H9 (cell line): Measurements from ENCODE around the gene SFMBT2. TPM values are rescaled to one million over a fixed set of nuclear protein-coding genes. Genes with fewer than 3 reads are reported as not detected.

Experiments
- DNase-seq: peaks from one replicate; pipeline ENCODE4 v3.0.0-alpha.2; 2017
- H2AFZ ChIP-seq: one replicate; pipeline ENCODE4 v1.6.1; 2013; ENCODE audit warnings: mild to moderate bottlenecking, low read length, control low read depth, moderate library complexity
- H2AK5ac ChIP-seq: 2 replicates; pipeline ENCODE4 v1.6.1; 2013; ENCODE audit warnings: low read length, control low read depth, mixed read lengths; ENCODE audit not compliant: insufficient read length
- H2BK120ac ChIP-seq: one replicate; pipeline ENCODE4 v1.6.1; 2013; ENCODE audit warnings: low read depth, mild to moderate bottlenecking, low read length, control low read depth, inconsistent platforms; ENCODE audit not compliant: poor library complexity, severe bottlenecking
- H2BK12ac ChIP-seq: 2 replicates; pipeline ENCODE4 v1.6.1; 2013; ENCODE audit warnings: low read length, control low read depth, mixed read lengths, low read depth; ENCODE audit not compliant: insufficient read length
- H2BK15ac ChIP-seq: 2 replicates; pipeline ENCODE4 v1.6.1; 2013; ENCODE audit warnings: low read depth, low read length, control low read depth
- H2BK20ac ChIP-seq: one replicate; pipeline ENCODE4 v1.6.1; 2013; ENCODE audit warnings: low read depth, mild to moderate bottlenecking, low read length, control low read depth, inconsistent platforms; ENCODE audit not compliant: poor library complexity, severe bottlenecking
- H2BK5ac ChIP-seq: 2 replicates; pipeline ENCODE4 v1.6.1; 2013; ENCODE audit warnings: low read length, control low read depth, mixed read lengths; ENCODE audit not compliant: insufficient read length
- H3K14ac ChIP-seq: 2 replicates; pipeline ENCODE4 v1.6.1; 2013; ENCODE audit warnings: low read length, control low read depth; ENCODE audit not compliant: insufficient read depth
- H3K18ac ChIP-seq: 2 replicates; pipeline ENCODE4 v1.6.1; 2013; ENCODE audit warnings: low read depth, mild to moderate bottlenecking, mixed read lengths, low read length, control low read depth; ENCODE audit not compliant: insufficient read length
- H3K23ac ChIP-seq: 2 replicates; pipeline ENCODE4 v1.6.1; 2013; ENCODE audit warnings: low read length, control low read depth, mixed read lengths, low read depth; ENCODE audit not compliant: insufficient read length
- H3K23me2 ChIP-seq: 2 replicates; pipeline ENCODE4 v1.6.1; 2013; ENCODE audit warnings: low read depth, mild to moderate bottlenecking, mixed read lengths, low read length, control low read depth; ENCODE audit not compliant: insufficient read length, poor library complexity, severe bottlenecking
- H3K27ac ChIP-seq: 2 replicates; pipeline ENCODE4 v1.5.1; 2013; ENCODE audit warnings: low read length, control low read depth, mixed read lengths, low read depth; ENCODE audit not compliant: insufficient read length
- H3K27me3 ChIP-seq: 2 replicates; pipeline ENCODE4 v1.6.1; 2013; ENCODE audit warnings: low read length, control low read depth, inconsistent platforms; ENCODE audit not compliant: insufficient read depth
- H3K4ac ChIP-seq: 2 replicates; pipeline ENCODE4 v1.6.1; 2013; ENCODE audit warnings: low read depth, mild to moderate bottlenecking, control low read depth, inconsistent platforms, low read length, moderate library complexity
- H3K4me1 ChIP-seq: 2 replicates; pipeline ENCODE4 v1.6.1; 2013; ENCODE audit warnings: low read length, control low read depth, inconsistent platforms; ENCODE audit not compliant: insufficient read depth
- H3K4me2 ChIP-seq: 2 replicates; pipeline ENCODE4 v1.6.1; 2013; ENCODE audit warnings: low read length, control low read depth, mixed read lengths; ENCODE audit not compliant: insufficient read length, insufficient read depth
- H3K56ac ChIP-seq: 2 replicates; pipeline ENCODE4 v1.6.1; 2013; ENCODE audit warnings: low read depth, mild to moderate bottlenecking, mixed read lengths, low read length, control low read depth; ENCODE audit not compliant: insufficient read length
- H3K79me1 ChIP-seq: 2 replicates; pipeline ENCODE4 v1.6.1; 2013; ENCODE audit warnings: low read depth, mild to moderate bottlenecking, moderate library complexity, low read length, control low read depth, inconsistent platforms; ENCODE audit not compliant: insufficient read depth, poor library complexity, severe bottlenecking
- H3K79me2 ChIP-seq: 2 replicates; pipeline ENCODE4 v1.6.1; 2013; ENCODE audit warnings: low read length, control low read depth, inconsistent platforms; ENCODE audit not compliant: insufficient read depth
- H3K9ac ChIP-seq: 2 replicates; pipeline ENCODE4 v1.6.1; 2013; ENCODE audit warnings: low read length, control low read depth, mixed read lengths; ENCODE audit not compliant: insufficient read length; ENCODE audit errors: extremely low read depth
- H3K9me3 ChIP-seq: one replicate; pipeline ENCODE4 v1.6.1; 2013; ENCODE audit warnings: low read depth, low read length, inconsistent platforms; ENCODE audit not compliant: control insufficient read depth
- H3T11ph ChIP-seq: one replicate; pipeline ENCODE4 v1.6.1; 2013; ENCODE audit warnings: mild to moderate bottlenecking, low read length, control low read depth, inconsistent platforms
- H4K20me1 ChIP-seq: one replicate; pipeline ENCODE4 v1.6.1; 2013; ENCODE audit not compliant: control insufficient read depth, insufficient read length, insufficient read depth
- H4K5ac ChIP-seq: 2 replicates; pipeline ENCODE4 v1.6.1; 2013; ENCODE audit warnings: low read depth, mild to moderate bottlenecking, mixed read lengths, low read length, control low read depth; ENCODE audit not compliant: insufficient read length
- H4K8ac ChIP-seq: replicated peaks from 2 replicates; pipeline ENCODE4 v1.6.1; 2013; ENCODE audit warnings: low read length, control low read depth, mixed read lengths, low read depth; ENCODE audit not compliant: insufficient read length
- H4K91ac ChIP-seq: 2 replicates; pipeline ENCODE4 v1.6.1; 2013; ENCODE audit warnings: low read depth, mild to moderate bottlenecking, moderate library complexity, mixed read lengths, low read length, control low read depth; ENCODE audit not compliant: insufficient read length
- H3K27ac Mint-ChIP-seq, 3 experiments: 2 replicates in 2 of 3; 3 replicates in 1 of 3; pipeline ENCODE4 v1.8.0; 2020 to 2021; ENCODE audit warnings: mixed read lengths in 3 of 3, mild to moderate bottlenecking in 1 of 3, moderate library complexity in 1 of 3
- H3K27me3 Mint-ChIP-seq: 2 replicates; pipeline ENCODE4 v1.8.0; 2021; ENCODE audit warnings: low read depth, mild to moderate bottlenecking, moderate library complexity, mixed read lengths
- H3K36me3 Mint-ChIP-seq, 3 experiments: 2 replicates in 2 of 3; 3 replicates in 1 of 3; pipeline ENCODE4 v1.8.0; 2020 to 2021; ENCODE audit warnings: low read depth in 3 of 3, mixed read lengths in 3 of 3; ENCODE audit not compliant: insufficient read depth in 1 of 3
- H3K4me1 Mint-ChIP-seq, 2 experiments: 2 replicates each; pipeline ENCODE4 v1.8.0; 2020; ENCODE audit warnings: mixed read lengths in 2 of 2
- H3K4me3 Mint-ChIP-seq, 2 experiments: 2 replicates in 1 of 2; 3 replicates in 1 of 2; pipeline ENCODE4 v1.8.0; 2020 to 2021; ENCODE audit warnings: mild to moderate bottlenecking in 2 of 2, mixed read lengths in 2 of 2, moderate library complexity in 1 of 2
- H3K9me3 Mint-ChIP-seq, 2 experiments: 2 replicates in 1 of 2; 3 replicates in 1 of 2; pipeline ENCODE4 v1.8.0; 2020; ENCODE audit warnings: mild to moderate bottlenecking in 2 of 2, mixed read lengths in 2 of 2, moderate library complexity in 1 of 2
- WGBS: extraction: QIAGEN DNeasy Blood & Tissue Kit; methylation state at CpG from one replicate; pipeline ENCODE4 v1.1.7; 2013; ENCODE audit warnings: missing lambda C conversion rate, low lambda C conversion rate, mixed read lengths; ENCODE audit not compliant: insufficient read length; ENCODE audit errors: extremely low coverage; 5-methylcytosine and 5-hydroxymethylcytosine counted together
- total RNA-seq: library from RNA; stranded (reverse); gene quantifications from 2 replicates; pipeline ENCODE4 v1.2.1, GENCODE V29; 2021
- TF ChIP-seq, protein P1 (sequence below): fragments of 200-600 bp; sonication (generic); conservative IDR thresholded peaks from 3 replicates; pipeline ENCODE4 v1.8.0; 2021; ENCODE audit warnings: antibody characterized with exemption, mild to moderate bottlenecking

The SFMBT2 gene
- total RNA-seq, 1 experiment from 2014 or later: 5.3 TPM

- H4K8ac ChIP-seq: no peak overlapping the region
- H4K5ac ChIP-seq: no peak overlapping the region
- H3K79me2 ChIP-seq: no peaks in the 10 kb centered on the region
- H3K9ac ChIP-seq: no peak overlapping the region
- H2AFZ ChIP-seq: no peak overlapping the region
- no peaks in the 10 kb centered on the region for H3K4me1 Mint-ChIP-seq
- H2BK12ac ChIP-seq: no peak overlapping the region
- no peak overlapping the region for H2BK120ac ChIP-seq
- H2BK5ac ChIP-seq: no peak overlapping the region
- no peak overlapping the region for H3K18ac ChIP-seq
- no peak overlapping the region for H3K23ac ChIP-seq
- no peak overlapping the region for H3T11ph ChIP-seq
- no peak overlapping the region for H3K4me3 Mint-ChIP-seq
- H3K14ac ChIP-seq: no peak overlapping the region
- H2BK15ac ChIP-seq: no peak overlapping the region
- no peaks in the 10 kb centered on the region for H3K27me3 ChIP-seq
- no peak for DNase-seq
- H3K23me2 ChIP-seq: no peaks in the 10 kb centered on the region
- no peak overlapping the region for H3K56ac ChIP-seq
- H4K20me1 ChIP-seq: no peaks in the 10 kb centered on the region
- no peak overlapping the region for H2AK5ac ChIP-seq
- TF ChIP-seq, protein P1, sequence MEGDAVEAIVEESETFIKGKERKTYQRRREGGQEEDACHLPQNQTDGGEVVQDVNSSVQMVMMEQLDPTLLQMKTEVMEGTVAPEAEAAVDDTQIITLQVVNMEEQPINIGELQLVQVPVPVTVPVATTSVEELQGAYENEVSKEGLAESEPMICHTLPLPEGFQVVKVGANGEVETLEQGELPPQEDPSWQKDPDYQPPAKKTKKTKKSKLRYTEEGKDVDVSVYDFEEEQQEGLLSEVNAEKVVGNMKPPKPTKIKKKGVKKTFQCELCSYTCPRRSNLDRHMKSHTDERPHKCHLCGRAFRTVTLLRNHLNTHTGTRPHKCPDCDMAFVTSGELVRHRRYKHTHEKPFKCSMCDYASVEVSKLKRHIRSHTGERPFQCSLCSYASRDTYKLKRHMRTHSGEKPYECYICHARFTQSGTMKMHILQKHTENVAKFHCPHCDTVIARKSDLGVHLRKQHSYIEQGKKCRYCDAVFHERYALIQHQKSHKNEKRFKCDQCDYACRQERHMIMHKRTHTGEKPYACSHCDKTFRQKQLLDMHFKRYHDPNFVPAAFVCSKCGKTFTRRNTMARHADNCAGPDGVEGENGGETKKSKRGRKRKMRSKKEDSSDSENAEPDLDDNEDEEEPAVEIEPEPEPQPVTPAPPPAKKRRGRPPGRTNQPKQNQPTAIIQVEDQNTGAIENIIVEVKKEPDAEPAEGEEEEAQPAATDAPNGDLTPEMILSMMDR: no peak
- H2BK20ac ChIP-seq: no peak overlapping the region
- peaks cover 0 to 17% (median 7%) of the 10 kb centered on the region in 3 experiments; a peak in 6 of 7 replicates for H3K36me3 Mint-ChIP-seq
- 0 out of 7 replicates have a peak overlapping the region, but pooled peaks of 1 of the 3 experiments have one; percentile 24 for H3K27ac Mint-ChIP-seq
- H4K91ac ChIP-seq: no peak overlapping the region
- H3K4me1 ChIP-seq: no peaks in the 10 kb centered on the region
- H3K27ac ChIP-seq: no peak overlapping the region
- no peaks in the 10 kb centered on the region for H3K79me1 ChIP-seq
- no peaks in the 10 kb centered on the region; a peak in 1 of 5 replicates for H3K9me3 Mint-ChIP-seq
- H3K27me3 Mint-ChIP-seq: no peaks in the 10 kb centered on the region
- WGBS: no CpG with 5 or more reads among the region's 3 CpGs
- no peak overlapping the region for H3K4me2 ChIP-seq
- H3K9me3 ChIP-seq: no peaks in the 10 kb centered on the region
- no peak overlapping the region for H3K4ac ChIP-seq
Observed at GRCh38 chr10:7243873-7244272, 167.0 kb downstream of the SFMBT2 start.
